Activated T-cell treated with anti-CD3 and anti-CD28 coated beads, Interleukin-2, amount 50 U/mL, for 72 hours (primary cell): ENCODE data around the gene SYNDIG1. TPM values are rescaled to one million over a fixed set of nuclear protein-coding genes. Genes with fewer than 3 reads are reported as not detected.

ENCODE experiments used
- ATAC-seq, 2 donors: fragments of 150-1000 bp; cut with Tn5 transposase; replicated peaks in 1 of 2; 2 replicates each; pipeline ENCODE4 v1.10.0; 2021; ENCODE audit warnings: moderate library complexity in 2 of 2, mild to moderate bottlenecking in 1 of 2
- DNase-seq, 2 donors: peaks; one replicate each; pipeline ENCODE4 v3.0.0; 2021 to 2022; ENCODE audit warnings: mixed read lengths in 1 of 2
- H3K27ac Mint-ChIP-seq: one replicate; pipeline ENCODE4 v1.8.0; 2022; ENCODE audit warnings: mild to moderate bottlenecking, moderate library complexity, mixed read lengths
- H3K27me3 Mint-ChIP-seq: one replicate; pipeline ENCODE4 v1.8.0; 2022; ENCODE audit warnings: low read depth, mixed read lengths
- H3K36me3 Mint-ChIP-seq, 2 donors: one replicate each; pipeline ENCODE4 v1.8.0; 2022; ENCODE audit warnings: mixed read lengths in 2 of 2, mild to moderate bottlenecking in 1 of 2; ENCODE audit not compliant: insufficient read depth in 2 of 2
- H3K4me1 Mint-ChIP-seq: one replicate; pipeline ENCODE4 v1.8.0; 2022; ENCODE audit warnings: low read depth, mixed read lengths
- H3K4me3 Mint-ChIP-seq, 2 donors: one replicate each; pipeline ENCODE4 v1.8.0; 2022; ENCODE audit warnings: mild to moderate bottlenecking in 2 of 2, mixed read lengths in 2 of 2, moderate library complexity in 2 of 2
- H3K9me3 Mint-ChIP-seq, 2 donors: one replicate each; pipeline ENCODE4 v1.8.0; 2022; ENCODE audit warnings: mixed read lengths in 2 of 2
- total RNA-seq, 2 donors: library from RNA; stranded (reverse); gene quantifications; one replicate each; pipeline ENCODE4 v1.2.3, GENCODE V29; 2022

Gene SYNDIG1
- total RNA-seq, 2 donors from 2014 or later: not detected

- no peaks in the 10 kb centered on the region for H3K36me3 Mint-ChIP-seq
- H3K27me3 Mint-ChIP-seq: peaks cover 45% of the 10 kb centered on the region
- H3K4me3 Mint-ChIP-seq: peak overlapping the region; percentile 61 to 73
- peak; percentile 18 to 21 for ATAC-seq
- no peak overlapping the region for H3K27ac Mint-ChIP-seq
- H3K4me1 Mint-ChIP-seq: no peaks in the 10 kb centered on the region
- DNase-seq: no peak
- H3K9me3 Mint-ChIP-seq: no peaks in the 10 kb centered on the region
Observed at GRCh38 chr20:24469894-24470745, 691 bp downstream of the SYNDIG1 start.

GRCh38 chr20:24470746-24471582, 1.5 kb downstream of the SYNDIG1 start:
- H3K27me3 Mint-ChIP-seq: peaks cover 45% of the 10 kb centered on the region

GRCh38 chr20:24472426-24472825, 3.0 kb downstream of the SYNDIG1 start:
- no peak for DNase-seq
- Mint-ChIP-seq H3K36me3 (no peaks in the 10 kb centered on the region), H3K27ac (no peak overlapping the region), H3K9me3 (no peaks in the 10 kb centered on the region), H3K4me3 (no peak overlapping the region), H3K4me1 (no peaks in the 10 kb centered on the region), H3K27me3 (peaks cover 50% of the 10 kb centered on the region)
- ATAC-seq: no peak

More at GRCh38 chr20:24470746-24471582, 1.5 kb downstream of the SYNDIG1 start:
- no peaks in the 10 kb centered on the region for H3K4me1 Mint-ChIP-seq
- no peaks in the 10 kb centered on the region for H3K36me3 Mint-ChIP-seq
- H3K9me3 Mint-ChIP-seq: no peaks in the 10 kb centered on the region
- H3K27ac Mint-ChIP-seq: no peak overlapping the region
- ATAC-seq (no peak), DNase-seq (no peak)
- peak overlapping the region; percentile 61 to 73 for H3K4me3 Mint-ChIP-seq

- Mint-ChIP-seq H3K9me3 (no peaks in the 10 kb centered on the region), H3K4me3 (no peak overlapping the region), H3K36me3 (no peaks in the 10 kb centered on the region), H3K27ac (no peak overlapping the region), H3K27me3 (peaks cover 40% of the 10 kb centered on the region), H3K4me1 (no peaks in the 10 kb centered on the region)
- DNase-seq: no peak
- no peak for ATAC-seq
Observed at GRCh38 chr20:24473435-24474223, 4.2 kb downstream of the SYNDIG1 start.

- no peak overlapping the region for H3K4me3 Mint-ChIP-seq
- peaks cover 16% of the 10 kb centered on the region for H3K27me3 Mint-ChIP-seq
- no peaks in the 10 kb centered on the region for H3K9me3 Mint-ChIP-seq
- DNase-seq (no peak), ATAC-seq (no peak)
- H3K4me1 Mint-ChIP-seq: no peaks in the 10 kb centered on the region
- H3K27ac Mint-ChIP-seq: no peak overlapping the region
- H3K36me3 Mint-ChIP-seq: no peaks in the 10 kb centered on the region
Observed at GRCh38 chr20:24477831-24478547, 8.6 kb downstream of the SYNDIG1 start.

- DNase-seq (no peak), ATAC-seq (no peak)
- Mint-ChIP-seq H3K27me3 (peaks cover 10% of the 10 kb centered on the region), H3K9me3 (no peaks in the 10 kb centered on the region), H3K36me3 (no peaks in the 10 kb centered on the region), H3K4me1 (no peaks in the 10 kb centered on the region), H3K27ac (no peak overlapping the region), H3K4me3 (no peak overlapping the region)
Observed at GRCh38 chr20:24478584-24478983, 9.2 kb downstream of the SYNDIG1 start.

GRCh38 chr20:24479106-24479505, 9.7 kb downstream of the SYNDIG1 start:
- ATAC-seq (no peak), DNase-seq (no peak)
- Mint-ChIP-seq H3K4me3 (no peak overlapping the region), H3K27me3 (peaks cover 10% of the 10 kb centered on the region), H3K36me3 (no peaks in the 10 kb centered on the region), H3K9me3 (no peaks in the 10 kb centered on the region), H3K4me1 (no peaks in the 10 kb centered on the region), H3K27ac (no peak overlapping the region)

- no peaks in the 10 kb centered on the region for H3K9me3 Mint-ChIP-seq
- no peaks in the 10 kb centered on the region for H3K36me3 Mint-ChIP-seq
- ATAC-seq: no peak
Observed at GRCh38 chr20:24479595-24479994, 10.2 kb downstream of the SYNDIG1 start.

GRCh38 chr20:24480509-24480908, 11.1 kb downstream of the SYNDIG1 start:
- no peaks in the 10 kb centered on the region for H3K36me3 Mint-ChIP-seq
- no peaks in the 10 kb centered on the region for H3K9me3 Mint-ChIP-seq

More at GRCh38 chr20:24479595-24479994, 10.2 kb downstream of the SYNDIG1 start:
- no peak for DNase-seq
- Mint-ChIP-seq H3K4me1 (no peaks in the 10 kb centered on the region), H3K4me3 (no peak overlapping the region), H3K27ac (no peak overlapping the region), H3K27me3 (peaks cover 10% of the 10 kb centered on the region)

GRCh38 chr20:24481173-24481572, 11.7 kb downstream of the SYNDIG1 start:
- Mint-ChIP-seq H3K4me1 (no peaks in the 10 kb centered on the region), H3K27me3 (peaks cover 10% of the 10 kb centered on the region), H3K36me3 (no peaks in the 10 kb centered on the region), H3K4me3 (no peak overlapping the region), H3K9me3 (no peaks in the 10 kb centered on the region), H3K27ac (no peak overlapping the region)
- DNase-seq: no peak
- ATAC-seq: no peak

More at GRCh38 chr20:24480509-24480908, 11.1 kb downstream of the SYNDIG1 start:
- H3K4me1 Mint-ChIP-seq: no peaks in the 10 kb centered on the region
- H3K27me3 Mint-ChIP-seq: peaks cover 10% of the 10 kb centered on the region
- DNase-seq (no peak), ATAC-seq (no peak)
- H3K4me3 Mint-ChIP-seq: no peak overlapping the region
- H3K27ac Mint-ChIP-seq: no peak overlapping the region

- no peaks in the 10 kb centered on the region for H3K36me3 Mint-ChIP-seq
- no peak overlapping the region for H3K27ac Mint-ChIP-seq
- no peaks in the 10 kb centered on the region for H3K4me1 Mint-ChIP-seq
- DNase-seq (no peak), ATAC-seq (no peak)
- H3K27me3 Mint-ChIP-seq: no peaks in the 10 kb centered on the region
- H3K4me3 Mint-ChIP-seq: no peak overlapping the region
- H3K9me3 Mint-ChIP-seq: no peaks in the 10 kb centered on the region
Observed at GRCh38 chr20:24483435-24484080, 14.1 kb downstream of the SYNDIG1 start.

- DNase-seq (no peak), ATAC-seq (no peak)
- H3K9me3 Mint-ChIP-seq: no peaks in the 10 kb centered on the region
- no peaks in the 10 kb centered on the region for H3K4me1 Mint-ChIP-seq
- no peak overlapping the region for H3K4me3 Mint-ChIP-seq
- H3K27me3 Mint-ChIP-seq: no peaks in the 10 kb centered on the region
- H3K27ac Mint-ChIP-seq: no peak overlapping the region
- no peaks in the 10 kb centered on the region for H3K36me3 Mint-ChIP-seq
Observed at GRCh38 chr20:24484081-24484450, 14.6 kb downstream of the SYNDIG1 start.
